Stimulated activated CD8-positive, alpha-beta memory T cell treated with anti-CD3 and anti-CD28 coated beads, Interleukin-12 subunit alpha, Interleukin-12 subunit beta, amount 100 ng/mL, for 24 hours (primary cell): ENCODE measurements around the gene ELP2.
"Not testable (repeated sequence)": the region's sequence is repeated elsewhere in the genome, so short reads cannot be mapped to it uniquely, and the experiment has no call there.

Source experiments
- DNase-seq: peaks from one replicate; pipeline ENCODE4 v3.0.0-alpha.2; 2020; ENCODE audit errors: extremely low read depth

The ELP2 gene

DNA sequence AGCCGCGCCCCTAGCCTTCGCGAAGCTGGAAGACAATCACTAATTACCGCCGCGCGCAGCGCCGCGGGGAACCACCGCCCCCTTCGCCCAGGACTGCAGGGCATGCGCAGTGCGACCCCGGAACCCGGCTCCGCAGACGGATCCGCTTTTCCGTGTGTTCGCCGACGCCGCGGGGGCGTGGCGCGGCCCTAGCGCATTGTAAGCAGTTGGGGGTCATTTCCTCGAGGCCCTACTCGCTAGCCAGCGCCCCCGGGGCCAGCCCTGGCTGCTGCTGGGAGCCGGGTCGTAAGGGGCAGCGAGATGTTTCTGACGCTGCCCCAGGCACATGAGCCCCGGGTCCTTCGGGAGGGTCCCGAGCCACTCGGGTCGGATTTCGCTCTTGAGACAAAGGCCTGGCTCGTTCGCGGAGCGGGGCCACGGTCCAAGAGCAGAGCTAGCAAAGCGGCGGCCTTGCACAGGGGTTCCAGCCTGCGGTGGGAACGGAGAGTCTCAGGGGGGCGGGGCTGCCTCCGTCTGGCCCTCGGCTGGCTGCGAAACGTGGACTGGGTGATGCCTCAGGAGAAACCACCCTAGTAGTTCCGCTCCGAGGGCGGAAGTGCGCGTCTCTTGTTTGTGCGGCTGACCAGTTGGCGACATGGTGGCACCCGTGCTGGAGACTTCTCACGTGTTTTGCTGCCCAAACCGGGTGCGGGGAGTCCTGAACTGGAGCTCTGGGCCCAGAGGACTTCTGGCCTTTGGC lies at the start of gene ELP2, which contains the start of gene SLC39A6:
Gene ELP2 (plus strand): TSS at position 600 of the 739 bp plus-strand sequence. CDS start 35 bp downstream, at position 635.
Gene SLC39A6 (minus strand): TSS at position 41 of the 739 bp plus-strand sequence. CDS start 2,333 bp downstream, outside the sequence.
- peak; percentile 87 for DNase-seq

- not testable (repeated sequence) for DNase-seq
These were observed 48.6 kb upstream of the ELP2 start for GRCh38 chr18:36081118-36081517.

DNA sequence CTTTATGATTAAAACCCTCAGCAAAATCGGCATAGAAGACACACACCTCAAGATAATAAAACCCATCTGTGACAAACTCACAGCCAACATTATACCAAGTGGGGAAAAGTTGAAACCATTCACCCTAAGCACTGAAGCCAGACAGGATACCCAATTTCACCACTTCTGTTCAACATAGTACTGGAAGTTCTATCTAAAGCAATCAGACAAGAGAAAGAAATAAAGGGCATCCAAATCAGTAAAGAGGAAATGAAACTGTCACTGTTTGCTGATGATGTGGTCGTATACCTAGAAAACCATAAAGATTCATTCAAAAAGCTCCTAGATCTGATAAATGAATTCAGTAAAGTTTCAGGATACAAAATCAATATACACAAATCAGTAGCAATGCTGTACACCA lies 46.0 kb upstream of the ELP2 start:
- no peak for DNase-seq

DNA sequence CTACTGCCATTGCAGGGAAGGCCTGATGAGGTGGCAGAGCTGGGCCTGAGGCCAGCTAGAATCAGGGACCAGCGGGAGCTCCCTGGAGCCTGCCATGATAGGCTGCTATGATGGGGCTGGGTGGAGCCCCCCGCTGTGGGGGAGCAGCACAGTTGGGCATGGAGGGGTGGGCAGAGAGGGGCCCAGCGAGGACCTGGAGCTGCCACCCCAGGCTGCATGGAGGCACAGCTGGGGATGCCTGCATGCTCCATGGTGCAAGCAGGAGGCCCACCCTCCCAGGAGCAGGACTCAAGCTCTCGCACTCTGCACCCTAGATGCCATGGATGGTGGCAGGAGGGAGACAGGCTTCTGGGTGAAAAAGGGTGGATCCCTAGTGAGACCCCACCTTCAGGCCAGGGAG lies 44.5 kb upstream of the ELP2 start:
- no peak for DNase-seq

DNA sequence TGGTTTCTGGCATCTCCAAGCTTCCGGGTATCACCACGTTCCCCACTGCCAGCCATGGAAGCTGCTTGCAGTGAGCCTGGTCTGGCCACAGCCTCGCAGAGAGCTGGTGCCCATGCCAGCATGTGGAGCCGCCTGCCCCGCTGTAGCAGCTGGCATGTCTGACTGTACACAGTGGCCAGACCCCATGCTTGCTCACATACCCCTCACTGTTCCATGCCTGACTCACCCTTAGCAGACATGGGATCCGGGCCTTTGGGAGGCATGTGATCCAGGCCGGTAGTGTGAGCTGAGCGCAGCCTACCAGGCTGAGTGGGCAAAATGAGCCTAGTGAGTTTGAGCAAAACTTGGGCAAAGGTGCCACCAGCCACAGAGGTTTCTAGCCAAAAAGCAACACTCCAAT lies 43.5 kb upstream of the ELP2 start:
- no peak for DNase-seq

- DNase-seq, result no peak
These were observed 41.4 kb upstream of the ELP2 start for GRCh38 chr18:36088256-36088655.

GRCh38 chr18:36089001-36089400 lies 40.7 kb upstream of the ELP2 start:
- no peak for DNase-seq

GRCh38 chr18:36092116-36092515 lies 37.6 kb upstream of the ELP2 start:
- not testable (repeated sequence) for DNase-seq

DNA sequence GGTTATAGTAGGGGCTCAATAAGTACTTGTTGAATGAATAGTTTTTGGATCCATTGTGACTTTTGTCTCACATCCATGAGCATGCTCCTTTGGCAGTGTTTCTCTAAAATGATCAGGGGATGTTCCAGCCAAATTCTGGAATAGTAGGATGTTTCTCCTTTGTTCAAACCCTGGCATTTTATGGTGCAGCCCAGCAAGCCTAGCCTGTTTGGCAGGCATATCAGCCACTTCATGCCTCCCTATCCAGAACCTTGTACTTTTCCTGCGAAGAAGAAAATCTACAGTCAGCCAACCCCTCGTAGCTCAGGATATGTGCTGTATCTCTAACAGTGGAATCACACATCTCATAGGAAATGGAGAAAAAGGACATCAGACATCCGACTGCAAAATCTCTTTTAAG lies 35.3 kb upstream of the ELP2 start:
- no peak for DNase-seq

DNA sequence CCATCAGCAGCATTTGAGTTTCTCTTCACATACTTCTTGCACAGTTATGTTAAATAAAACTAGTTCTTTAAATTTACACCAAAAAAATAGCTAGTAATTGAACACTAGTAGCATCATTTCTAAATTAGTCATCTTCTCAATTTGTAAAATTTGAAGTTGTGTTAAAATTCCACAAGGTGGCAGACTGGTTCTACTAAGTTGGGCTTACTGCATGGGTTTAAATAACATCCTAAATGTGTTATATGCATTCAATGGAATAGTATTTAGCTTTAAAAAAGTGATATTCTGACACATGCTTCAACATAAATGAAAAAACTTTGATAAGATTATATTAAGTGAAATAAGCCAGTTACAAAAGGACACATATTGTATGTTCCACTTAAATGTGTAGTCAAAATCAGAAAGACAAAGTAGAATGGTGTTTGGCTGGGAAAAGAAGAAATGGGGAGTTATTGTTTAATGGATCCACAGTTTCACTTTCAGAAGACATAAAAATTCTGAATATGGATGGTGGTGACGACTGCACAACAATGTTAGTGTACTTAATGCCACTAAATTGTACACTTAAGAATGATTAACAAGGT lies 33.7 kb upstream of the ELP2 start:
- no peak for DNase-seq

GRCh38 chr18:36096955-36097354 lies 32.7 kb upstream of the ELP2 start:
- DNase-seq, result no peak

DNA sequence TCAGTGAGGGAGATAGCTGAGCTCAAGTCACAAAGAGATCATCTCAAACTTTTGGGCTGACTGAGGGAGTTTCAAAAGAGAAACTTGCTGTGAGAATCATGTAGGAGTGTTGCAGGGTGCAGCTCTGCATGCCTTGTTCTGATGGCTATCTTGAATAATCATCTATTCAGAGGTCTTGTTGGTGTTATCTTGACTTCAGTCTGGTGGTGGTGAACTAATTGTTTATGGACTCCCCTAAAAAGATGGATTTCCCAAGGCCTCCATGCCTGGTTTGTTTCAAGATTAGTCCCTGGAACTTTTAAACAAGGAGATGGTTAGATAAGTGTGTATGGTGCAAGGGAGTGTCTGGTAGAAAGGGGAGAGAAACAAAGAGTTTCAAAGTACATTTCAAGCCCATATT lies 30.4 kb upstream of the ELP2 start:
- no peak for DNase-seq

DNA sequence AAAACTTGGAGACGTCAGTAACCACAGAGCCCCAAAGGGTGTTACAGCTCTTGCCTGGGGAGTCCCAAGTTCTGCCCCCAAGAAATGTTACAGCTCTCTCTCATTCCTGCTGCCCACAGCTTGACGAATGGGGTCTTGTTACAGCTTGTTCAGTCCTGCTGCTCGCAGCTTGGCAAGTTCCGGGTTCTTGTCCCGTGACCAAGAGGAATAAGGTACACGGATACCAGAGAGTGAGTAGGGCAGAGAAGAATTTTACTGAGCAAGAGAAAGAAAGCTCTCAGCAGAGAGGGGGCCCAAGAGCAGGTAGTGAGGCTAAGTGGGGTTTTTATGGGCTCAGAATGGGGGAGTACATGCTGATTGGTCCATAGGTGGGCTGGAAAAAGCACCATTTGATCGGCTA lies 27.8 kb upstream of the ELP2 start:
- DNase-seq, result no peak

- no peak for DNase-seq
These were observed 24.9 kb upstream of the ELP2 start for GRCh38 chr18:36104749-36105148.

DNA sequence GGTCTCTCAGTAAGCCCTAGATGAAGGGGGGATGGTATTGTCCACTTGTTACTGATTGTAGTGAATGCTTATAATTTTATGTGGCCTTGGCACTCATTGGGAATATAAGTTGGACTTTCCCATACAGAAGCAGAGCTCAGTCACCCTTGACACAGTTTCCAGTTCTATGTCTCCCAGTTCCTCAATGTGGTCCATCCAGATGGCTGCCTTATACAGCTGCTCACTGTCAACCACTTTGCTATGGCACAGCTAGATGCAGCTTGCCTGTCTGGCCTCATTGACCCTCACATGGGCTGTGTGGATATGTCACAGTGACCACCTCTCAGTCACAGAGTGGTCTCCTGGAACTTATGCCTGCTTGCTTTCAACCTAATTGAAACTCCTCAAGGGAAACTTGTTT lies 22.2 kb upstream of the ELP2 start:
- no peak for DNase-seq

DNA sequence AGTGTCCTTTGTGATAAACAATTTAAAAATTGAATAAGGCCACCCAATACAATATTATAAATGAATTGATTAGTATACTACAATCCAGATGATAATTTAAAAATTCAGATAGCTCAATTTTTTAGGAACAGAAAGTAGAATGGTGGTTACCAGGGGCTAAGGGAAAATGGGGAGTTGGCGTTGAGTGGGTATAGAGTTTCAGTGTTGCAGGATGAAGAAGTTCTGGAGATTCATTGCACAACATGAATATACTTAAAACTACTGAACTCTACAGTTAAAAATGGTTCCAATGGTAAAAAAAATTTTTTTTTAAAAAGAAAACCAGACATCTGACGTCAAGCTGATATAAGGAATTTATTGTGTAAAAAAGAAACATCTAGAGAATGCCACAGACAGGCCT lies 21.5 kb upstream of the ELP2 start:
- DNase-seq, result no peak

DNA sequence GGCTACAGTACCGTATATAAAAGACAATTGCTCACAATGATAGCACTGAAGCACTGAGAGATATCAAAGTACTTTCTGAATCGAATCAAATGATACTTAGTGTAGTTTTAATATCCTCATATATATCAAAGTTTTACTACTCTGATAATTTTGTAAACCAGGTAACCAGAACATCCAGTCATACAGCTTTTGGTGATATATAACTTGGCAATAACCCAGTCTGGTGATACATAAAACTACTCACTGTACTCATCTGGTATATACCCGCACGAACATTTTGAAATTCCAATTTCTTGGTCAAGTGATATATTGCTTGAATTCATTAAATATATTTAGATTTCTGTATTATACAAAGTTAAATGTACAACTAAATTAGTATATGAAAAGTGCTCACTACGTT lies 21.1 kb upstream of the ELP2 start:
- no peak for DNase-seq

DNA sequence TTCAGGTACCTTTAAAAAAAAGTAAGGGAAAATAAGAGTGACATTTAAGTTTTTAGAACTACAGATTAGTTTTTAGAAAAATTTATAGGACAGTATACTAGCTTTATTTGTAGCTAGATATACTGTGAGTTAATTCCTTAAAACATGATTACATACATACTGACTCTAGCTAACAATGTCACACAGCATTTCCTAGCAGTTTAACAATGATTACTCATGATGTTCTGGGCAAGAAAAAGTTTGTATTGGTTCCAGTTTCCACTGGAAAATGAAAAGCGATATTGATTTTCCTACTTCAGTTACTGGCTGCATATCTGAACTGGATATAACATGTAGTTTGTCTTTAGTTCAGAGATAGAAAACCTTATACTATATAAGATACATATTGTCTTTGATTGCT lies 20.0 kb upstream of the ELP2 start:
- DNase-seq, result no peak

DNA sequence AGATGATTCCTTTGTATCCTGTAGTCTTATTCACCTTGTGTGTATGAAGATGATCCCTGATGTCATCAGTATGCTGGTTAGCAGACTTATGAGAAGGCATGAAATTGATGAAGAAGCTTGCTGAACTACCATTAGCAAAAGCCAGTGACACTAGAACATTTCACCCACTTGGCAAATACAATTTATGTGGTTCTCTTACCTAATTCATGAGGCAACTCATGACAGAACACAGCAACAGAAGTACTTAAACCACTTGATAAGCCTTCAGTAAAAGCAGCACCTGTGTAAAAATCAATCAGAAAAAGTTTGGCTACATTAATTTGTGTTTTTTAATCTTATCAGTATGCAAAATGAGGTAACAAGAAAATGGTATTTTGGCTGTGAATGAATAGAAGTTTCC lies 17.4 kb upstream of the ELP2 start:
- DNase-seq, result no peak

- no peak for DNase-seq
These were observed 15.4 kb upstream of the ELP2 start for GRCh38 chr18:36114251-36114650.

- no peak for DNase-seq
These were observed 15.0 kb upstream of the ELP2 start for GRCh38 chr18:36114738-36115137.

GRCh38 chr18:36116771-36117170 lies 12.9 kb upstream of the ELP2 start:
- DNase-seq, result not testable (repeated sequence)

DNA sequence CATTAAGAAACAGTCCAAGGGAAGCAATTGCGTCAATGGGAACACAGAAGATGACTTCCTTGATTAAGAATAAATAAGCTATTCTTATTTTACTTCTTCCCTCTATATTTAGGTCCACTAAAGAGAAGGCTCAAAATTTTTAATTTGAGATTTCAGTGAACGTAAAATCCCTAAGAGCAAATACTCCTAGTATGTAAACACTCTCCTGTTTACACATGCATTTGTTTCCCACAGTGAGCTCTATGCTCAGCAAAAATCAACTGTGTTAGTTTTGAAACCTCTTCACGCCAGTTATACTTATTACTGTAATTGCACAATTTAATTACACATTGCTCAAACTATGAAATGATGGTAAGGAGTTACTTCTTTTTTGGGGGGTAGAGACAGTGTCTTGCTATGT lies 9.4 kb upstream of the ELP2 start:
- DNase-seq, result no peak

GRCh38 chr18:36124841-36125240 lies 4.9 kb upstream of the ELP2 start:
- DNase-seq, result no peak
